Measurements from ENCODE around the gene TC2N. TPM values are rescaled to one million over a fixed set of nuclear protein-coding genes. Genes with fewer than 3 reads are reported as not detected.

Gene TC2N
- total and polyA plus RNA-seq, 2 experiments from 2014 or later = 22.0 to 77.2 TPM

GRCh38 chr14:91893669-91894068 lies 26.3 kb upstream of the TC2N start:
- no peak for TF ChIP-seq CTCF (IDR thresholded peaks at IDR 0.05; ENCODE audit: poor library complexity)
- no peak for TF ChIP-seq EZH2phosphoT487 (IDR thresholded peaks at IDR 0.05; ENCODE audit: low read depth, severe bottlenecking, unreplicated experiment)
- no peak for TF ChIP-seq EZH2 (IDR thresholded peaks at IDR 0.05; ENCODE audit: borderline replicate concordance)
- Histone ChIP-seq H3K79me2 (no peaks in the 10 kb centered on the region), H3K4me3 (no peak overlapping the region), H3K4me1 (ENCODE audit: insufficient read depth) (peaks cover 5% of the 10 kb centered on the region), H3K27ac (no peak overlapping the region), H3K4me2 (no peak overlapping the region), H4K20me1 (ENCODE audit: insufficient read depth, poor library complexity, severe bottlenecking) (no peaks in the 10 kb centered on the region), H2AFZ (no peak overlapping the region), H3K9me2 (replicated peaks; ENCODE audit: insufficient read depth) (no peaks in the 10 kb centered on the region), H3K27me3 (no peaks in the 10 kb centered on the region), H3K9me3 (ENCODE audit: low read depth) (no peaks in the 10 kb centered on the region), H3K36me3 (replicated peaks; ENCODE audit: insufficient read depth, low read depth) (no peaks in the 10 kb centered on the region)
- DNase-seq (ENCODE audit: low spot score) = no peak
- WGBS (ENCODE audit: low lambda C conversion rate, missing lambda C conversion rate) = 93% methylated on average over 4 of the region's 4 CpGs

- Histone ChIP-seq H2AFZ (no peak overlapping the region), H3K4me3 (no peak overlapping the region), H3K36me3 (replicated peaks; ENCODE audit: insufficient read depth, low read depth) (no peaks in the 10 kb centered on the region), H4K20me1 (ENCODE audit: insufficient read depth, poor library complexity, severe bottlenecking) (no peaks in the 10 kb centered on the region), H3K9me2 (replicated peaks; ENCODE audit: insufficient read depth) (no peaks in the 10 kb centered on the region), H3K4me1 (ENCODE audit: insufficient read depth) (peaks cover under 1% of the 10 kb centered on the region), H3K9me3 (ENCODE audit: low read depth) (no peaks in the 10 kb centered on the region), H3K79me2 (no peaks in the 10 kb centered on the region), H3K27ac (no peak overlapping the region), H3K27me3 (no peaks in the 10 kb centered on the region), H3K4me2 (no peak overlapping the region)
- no peak for TF ChIP-seq EZH2 (IDR thresholded peaks at IDR 0.05; ENCODE audit: borderline replicate concordance)
- TF ChIP-seq EZH2phosphoT487 (IDR thresholded peaks at IDR 0.05; ENCODE audit: low read depth, severe bottlenecking, unreplicated experiment) = no peak
- peak; percentile 35 for TF ChIP-seq CTCF (IDR thresholded peaks at IDR 0.05; ENCODE audit: poor library complexity)
- WGBS (ENCODE audit: low lambda C conversion rate, missing lambda C conversion rate) = 25% methylated on average over 7 of the region's 7 CpGs
- no peak for DNase-seq (ENCODE audit: low spot score)
Measured at GRCh38 chr14:91893007-91893406, 25.7 kb upstream of the TC2N start.

GRCh38 chr14:91891721-91892220 lies 24.4 kb upstream of the TC2N start:
- 90% methylated on average over 3 of the region's 3 CpGs for WGBS (ENCODE audit: low lambda C conversion rate, missing lambda C conversion rate)
- Histone ChIP-seq H2AFZ (no peak overlapping the region), H3K4me2 (no peak overlapping the region), H3K4me3 (no peak overlapping the region), H3K79me2 (no peaks in the 10 kb centered on the region), H4K20me1 (ENCODE audit: insufficient read depth, poor library complexity, severe bottlenecking) (no peaks in the 10 kb centered on the region), H3K9me2 (replicated peaks; ENCODE audit: insufficient read depth) (no peaks in the 10 kb centered on the region), H3K9me3 (ENCODE audit: low read depth) (no peaks in the 10 kb centered on the region), H3K27ac (no peak overlapping the region), H3K36me3 (replicated peaks; ENCODE audit: insufficient read depth, low read depth) (no peaks in the 10 kb centered on the region), H3K27me3 (no peaks in the 10 kb centered on the region), H3K4me1 (ENCODE audit: insufficient read depth) (no peaks in the 10 kb centered on the region)
- no peak for DNase-seq (ENCODE audit: low spot score)
- TF ChIP-seq EZH2phosphoT487 (IDR thresholded peaks at IDR 0.05; ENCODE audit: low read depth, severe bottlenecking, unreplicated experiment) = no peak
- TF ChIP-seq EZH2 (IDR thresholded peaks at IDR 0.05; ENCODE audit: borderline replicate concordance) = no peak
- no peak for TF ChIP-seq CTCF (IDR thresholded peaks at IDR 0.05; ENCODE audit: poor library complexity)

GRCh38 chr14:91891101-91891500 lies 23.8 kb upstream of the TC2N start:
- H3K4me1 ChIP-seq (ENCODE audit: insufficient read depth) = no peaks in the 10 kb centered on the region
- no peaks in the 10 kb centered on the region for H3K36me3 ChIP-seq (replicated peaks; ENCODE audit: insufficient read depth, low read depth)
- no peaks in the 10 kb centered on the region for H3K27me3 ChIP-seq
- 97% methylated on average over 5 of the region's 5 CpGs for WGBS (ENCODE audit: low lambda C conversion rate, missing lambda C conversion rate)
- H3K9me2 ChIP-seq (replicated peaks; ENCODE audit: insufficient read depth) = no peaks in the 10 kb centered on the region
- H2AFZ ChIP-seq = no peak overlapping the region
- no peaks in the 10 kb centered on the region for H4K20me1 ChIP-seq (ENCODE audit: insufficient read depth, poor library complexity, severe bottlenecking)
- no peak for DNase-seq (ENCODE audit: low spot score)
- no peaks in the 10 kb centered on the region for H3K79me2 ChIP-seq
- H3K27ac ChIP-seq = no peak overlapping the region
- no peaks in the 10 kb centered on the region for H3K9me3 ChIP-seq (ENCODE audit: low read depth)
- H3K4me3 ChIP-seq = no peak overlapping the region
- no peak overlapping the region for H3K4me2 ChIP-seq
- TF ChIP-seq EZH2 (IDR thresholded peaks at IDR 0.05; ENCODE audit: borderline replicate concordance) (no peak), EZH2phosphoT487 (IDR thresholded peaks at IDR 0.05; ENCODE audit: low read depth, severe bottlenecking, unreplicated experiment) (no peak), CTCF (IDR thresholded peaks at IDR 0.05; ENCODE audit: poor library complexity) (no peak)
